HepG2 (cell line): ENCODE results near the gene PDZD7. TPM values are rescaled to one million over a fixed set of nuclear protein-coding genes. Genes with fewer than 3 reads are reported as not detected.

ENCODE experiments used
- ATF7-NPFF ChIP-seq: sonication (generic); formaldehyde crosslinking; IDR thresholded peaks from 2 replicates; pipeline ENCODE4 v1.8.1; 2023; ENCODE audit warnings: mild to moderate bottlenecking, low read depth, missing genetic modification reagents, moderate library complexity
- DNMT3B ChIP-seq: conservative IDR thresholded peaks from 2 replicates; pipeline ENCODE4 v1.6.1; 2016; ENCODE audit warnings: missing biosample characterization, control low read depth
- GABPA ChIP-seq, 2 experiments: IDR thresholded peaks; 2 replicates each; pipeline ENCODE4 v1.6.1; 2011 to 2016; ENCODE audit warnings: low read depth in 2 of 2, low read length in 1 of 2, missing biosample characterization in 1 of 2, missing genetic modification characterization in 1 of 2
- HMG20B ChIP-seq: conservative IDR thresholded peaks from 2 replicates; pipeline ENCODE4 v1.6.1; 2016; ENCODE audit warnings: missing genetic modification reagents, missing compliant biosample characterization
- PHB2 ChIP-seq: fragments of 450-650 bp; IDR thresholded peaks from 2 replicates; pipeline ENCODE4 v1.6.1; 2018; ENCODE audit not compliant: partially characterized antibody
- RBAK ChIP-seq: sonication (generic); formaldehyde crosslinking; IDR thresholded peaks from 2 replicates; pipeline ENCODE4 v1.5.1; 2020; ENCODE audit warnings: mild to moderate bottlenecking, missing genetic modification reagents
- REXO4 ChIP-seq: sonication (generic); formaldehyde crosslinking; IDR thresholded peaks from 2 replicates; pipeline ENCODE4 v1.8.0; 2022; ENCODE audit warnings: missing genetic modification reagents, mild to moderate bottlenecking, borderline replicate concordance
- SP140L ChIP-seq: sonication (generic); formaldehyde crosslinking; IDR thresholded peaks from 2 replicates; pipeline ENCODE4 v1.4.0; 2020; ENCODE audit warnings: missing genetic modification reagents, borderline replicate concordance
- SP4 ChIP-seq: sonication (generic); formaldehyde crosslinking; IDR thresholded peaks from 2 replicates; pipeline ENCODE4 v1.8.1; 2023; ENCODE audit warnings: mild to moderate bottlenecking, missing genetic modification reagents
- TCF7L2 ChIP-seq: IDR thresholded peaks from 2 replicates; pipeline ENCODE4 v1.6.1; 2011; ENCODE audit warnings: mild to moderate bottlenecking, low read depth, low read length, moderate library complexity
- ZFP36L2 ChIP-seq: sonication (generic); formaldehyde crosslinking; IDR thresholded peaks from 2 replicates; pipeline ENCODE4 v1.4.0; 2020; ENCODE audit warnings: missing genetic modification reagents
- ZNF180 ChIP-seq: sonication (generic); formaldehyde crosslinking; IDR thresholded peaks from 2 replicates; pipeline ENCODE4 v1.4.0; 2020; ENCODE audit warnings: low read depth, missing genetic modification reagents, borderline replicate concordance
- ZNF720 ChIP-seq: sonication (generic); formaldehyde crosslinking; IDR thresholded peaks from 2 replicates; pipeline ENCODE4 v1.4.0; 2020; ENCODE audit warnings: missing genetic modification reagents
- ZNF761 ChIP-seq: sonication (generic); formaldehyde crosslinking; conservative IDR thresholded peaks from 2 replicates; pipeline ENCODE4 v1.4.0; 2020; ENCODE audit warnings: mild to moderate bottlenecking, missing genetic modification reagents
- ZSCAN30 ChIP-seq: sonication (generic); formaldehyde crosslinking; IDR thresholded peaks from 2 replicates; pipeline ENCODE4 v1.5.0; 2020; ENCODE audit warnings: mild to moderate bottlenecking, missing genetic modification reagents
- polyA plus RNA-seq, 8 experiments: library from polyadenylated mRNA; depleted of rRNA in 3 of 8; stranded (reverse) in 7 of 8; unstranded in 1 of 8; fragments of >200 nt; fragmentation: Illumina TruSeq in 4 of 8; extraction: Trizol in 4 of 8; gene quantifications; 2 replicates each; pipeline versions ENCODE4 v1.2.1 to v1.2.3, GENCODE V29; 2011 to 2016; ENCODE audit warnings: low read depth in 4 of 8, missing spikeins in 1 of 8, mixed read lengths in 1 of 8; ENCODE audit not compliant: insufficient read depth in 1 of 8
- total RNA-seq, 5 experiments: library from RNA; depleted of rRNA; stranded (reverse); fragments of >200 nt; fragmentation: Illumina TruSeq; extraction: Trizol; gene quantifications; 2 replicates each; pipeline ENCODE4 v1.2.3, GENCODE V29; 2016; ENCODE audit warnings: low read depth in 1 of 5
- TF ChIP-seq, protein P1 (sequence below): sonication (generic); formaldehyde crosslinking; IDR thresholded peaks from 2 replicates; pipeline ENCODE4 v1.5.1; 2020; ENCODE audit warnings: mild to moderate bottlenecking, missing genetic modification reagents
- TF ChIP-seq, protein P2 (sequence below): IDR thresholded peaks from 2 replicates; pipeline ENCODE4 v1.6.1; 2018; ENCODE audit warnings: missing genetic modification reagents
- TF ChIP-seq, protein P3 (sequence below): sonication (generic); formaldehyde crosslinking; IDR thresholded peaks from 2 replicates; pipeline ENCODE4 v1.4.0; 2020; ENCODE audit warnings: missing genetic modification reagents, borderline replicate concordance
- TF ChIP-seq, protein P4 (sequence below): sonication (generic); formaldehyde crosslinking; IDR thresholded peaks from 2 replicates; pipeline ENCODE4 v1.8.1; 2022; ENCODE audit warnings: low read depth, mild to moderate bottlenecking, missing genetic modification reagents

Gene PDZD7
- total and polyA plus RNA-seq, 2 of the 13 experiments (the other 11 are each of a cell fraction or from before 2014, with no cell fraction given), result 0.58 to 0.73 TPM

DNA sequence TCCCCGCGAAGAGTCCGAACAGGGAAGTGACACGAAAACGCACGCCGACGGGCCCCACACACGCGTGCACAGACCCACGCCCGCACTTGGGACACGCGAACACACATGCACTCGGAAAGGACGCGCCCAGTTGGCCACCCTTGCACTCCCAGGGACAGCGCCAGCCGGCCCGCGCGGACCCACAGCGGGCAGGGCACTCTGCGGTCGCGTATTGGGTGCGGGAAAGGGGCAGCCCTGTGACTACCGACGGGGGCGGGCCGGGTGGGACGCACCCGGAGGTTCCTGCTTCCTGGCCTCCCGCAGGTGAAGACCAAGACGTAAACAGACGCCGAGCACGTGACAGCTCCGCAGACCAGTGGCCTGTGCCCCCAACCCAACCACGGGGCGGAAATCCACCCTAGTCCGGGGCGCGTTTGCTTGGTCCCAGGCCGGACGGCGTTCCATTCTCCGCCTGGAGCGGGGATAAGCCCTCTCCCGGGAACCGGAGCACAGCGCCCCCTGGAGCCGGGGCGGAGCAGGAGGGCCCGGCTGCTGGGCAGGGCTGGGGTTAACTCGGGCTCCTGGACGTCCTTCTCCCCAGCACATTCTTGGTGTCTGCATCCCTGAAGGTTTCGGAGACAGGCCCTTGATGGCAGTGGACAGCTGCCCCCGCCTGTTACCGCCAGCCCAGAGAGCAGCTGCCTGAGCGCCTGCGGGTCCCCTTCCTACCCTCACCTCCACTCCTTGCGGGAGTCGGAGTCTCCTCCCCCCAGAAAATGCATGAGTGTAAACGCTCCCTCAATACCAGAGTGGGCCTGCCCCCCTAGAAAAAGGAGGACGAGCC is 33.4 kb downstream of the PDZD7 start (continued):
- TF ChIP-seq RBAK (CRISPR knock-in tag) (no peak), ZFP36L2 (CRISPR knock-in tag) (no peak), GABPA (IDR thresholded peaks at IDR 0.05; ENCODE audit: low read depth, low read length) (no peak), GABPA (CRISPR knock-in tag; IDR thresholded peaks at IDR 0.05; ENCODE audit: low read depth) (peak; percentile 65), REXO4 (CRISPR knock-in tag) (no peak), ZSCAN30 (CRISPR knock-in tag) (no peak), SP4 (CRISPR knock-in tag) (no peak), ZNF180 (CRISPR knock-in tag) (no peak), DNMT3B (no peak), PHB2 (no peak), ZNF720 (CRISPR knock-in tag) (no peak), ZNF761 (CRISPR knock-in tag) (0 out of 2 replicates have a peak, but pooled peaks have one; percentile 47), HMG20B (CRISPR knock-in tag) (no peak), ATF7-NPFF (CRISPR knock-in tag) (no peak), SP140L (CRISPR knock-in tag) (no peak), TCF7L2 (no peak)
- TF ChIP-seq, protein P1, sequence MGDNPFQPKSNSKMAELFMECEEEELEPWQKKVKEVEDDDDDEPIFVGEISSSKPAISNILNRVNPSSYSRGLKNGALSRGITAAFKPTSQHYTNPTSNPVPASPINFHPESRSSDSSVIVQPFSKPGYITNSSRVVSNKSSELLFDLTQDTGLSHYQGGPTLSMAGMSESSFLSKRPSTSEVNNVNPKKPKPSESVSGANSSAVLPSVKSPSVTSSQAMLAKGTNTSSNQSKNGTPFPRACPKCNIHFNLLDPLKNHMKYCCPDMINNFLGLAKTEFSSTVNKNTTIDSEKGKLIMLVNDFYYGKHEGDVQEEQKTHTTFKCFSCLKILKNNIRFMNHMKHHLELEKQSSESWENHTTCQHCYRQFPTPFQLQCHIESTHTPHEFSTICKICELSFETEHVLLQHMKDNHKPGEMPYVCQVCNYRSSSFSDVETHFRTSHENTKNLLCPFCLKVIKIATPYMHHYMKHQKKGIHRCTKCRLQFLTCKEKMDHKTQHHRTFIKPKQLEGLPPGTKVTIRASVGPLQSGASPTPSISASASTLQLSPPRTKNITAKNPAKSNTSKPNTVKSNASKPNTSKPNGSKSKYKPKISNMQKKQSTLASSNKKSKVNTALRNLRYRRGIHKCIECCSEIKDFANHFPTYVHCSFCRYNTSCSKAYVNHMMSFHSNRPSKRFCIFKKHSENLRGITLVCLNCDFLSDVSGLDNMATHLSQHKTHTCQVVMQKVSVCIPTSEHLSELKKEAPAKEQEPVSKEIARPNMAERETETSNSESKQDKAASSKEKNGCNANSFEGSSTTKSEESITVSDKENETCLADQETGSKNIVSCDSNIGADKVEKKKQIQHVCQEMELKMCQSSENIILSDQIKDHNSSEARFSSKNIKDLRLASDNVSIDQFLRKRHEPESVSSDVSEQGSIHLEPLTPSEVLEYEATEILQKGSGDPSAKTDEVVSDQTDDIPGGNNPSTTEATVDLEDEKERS (CRISPR knock-in tag), result no peak; the same call in 1 of the 2 replicates
- TF ChIP-seq, protein P2, sequence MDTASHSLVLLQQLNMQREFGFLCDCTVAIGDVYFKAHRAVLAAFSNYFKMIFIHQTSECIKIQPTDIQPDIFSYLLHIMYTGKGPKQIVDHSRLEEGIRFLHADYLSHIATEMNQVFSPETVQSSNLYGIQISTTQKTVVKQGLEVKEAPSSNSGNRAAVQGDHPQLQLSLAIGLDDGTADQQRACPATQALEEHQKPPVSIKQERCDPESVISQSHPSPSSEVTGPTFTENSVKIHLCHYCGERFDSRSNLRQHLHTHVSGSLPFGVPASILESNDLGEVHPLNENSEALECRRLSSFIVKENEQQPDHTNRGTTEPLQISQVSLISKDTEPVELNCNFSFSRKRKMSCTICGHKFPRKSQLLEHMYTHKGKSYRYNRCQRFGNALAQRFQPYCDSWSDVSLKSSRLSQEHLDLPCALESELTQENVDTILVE (CRISPR knock-in tag), result 0 out of 2 replicates have a peak, but pooled peaks have one; percentile 52
- TF ChIP-seq, protein P3, sequence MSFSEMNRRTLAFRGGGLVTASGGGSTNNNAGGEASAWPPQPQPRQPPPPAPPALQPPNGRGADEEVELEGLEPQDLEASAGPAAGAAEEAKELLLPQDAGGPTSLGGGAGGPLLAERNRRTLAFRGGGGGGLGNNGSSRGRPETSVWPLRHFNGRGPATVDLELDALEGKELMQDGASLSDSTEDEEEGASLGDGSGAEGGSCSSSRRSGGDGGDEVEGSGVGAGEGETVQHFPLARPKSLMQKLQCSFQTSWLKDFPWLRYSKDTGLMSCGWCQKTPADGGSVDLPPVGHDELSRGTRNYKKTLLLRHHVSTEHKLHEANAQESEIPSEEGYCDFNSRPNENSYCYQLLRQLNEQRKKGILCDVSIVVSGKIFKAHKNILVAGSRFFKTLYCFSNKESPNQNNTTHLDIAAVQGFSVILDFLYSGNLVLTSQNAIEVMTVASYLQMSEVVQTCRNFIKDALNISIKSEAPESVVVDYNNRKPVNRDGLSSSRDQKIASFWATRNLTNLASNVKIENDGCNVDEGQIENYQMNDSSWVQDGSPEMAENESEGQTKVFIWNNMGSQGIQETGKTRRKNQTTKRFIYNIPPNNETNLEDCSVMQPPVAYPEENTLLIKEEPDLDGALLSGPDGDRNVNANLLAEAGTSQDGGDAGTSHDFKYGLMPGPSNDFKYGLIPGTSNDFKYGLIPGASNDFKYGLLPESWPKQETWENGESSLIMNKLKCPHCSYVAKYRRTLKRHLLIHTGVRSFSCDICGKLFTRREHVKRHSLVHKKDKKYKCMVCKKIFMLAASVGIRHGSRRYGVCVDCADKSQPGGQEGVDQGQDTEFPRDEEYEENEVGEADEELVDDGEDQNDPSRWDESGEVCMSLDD, result peak; percentile 41; the same call in 1 of the 2 replicates
- TF ChIP-seq, protein P4, sequence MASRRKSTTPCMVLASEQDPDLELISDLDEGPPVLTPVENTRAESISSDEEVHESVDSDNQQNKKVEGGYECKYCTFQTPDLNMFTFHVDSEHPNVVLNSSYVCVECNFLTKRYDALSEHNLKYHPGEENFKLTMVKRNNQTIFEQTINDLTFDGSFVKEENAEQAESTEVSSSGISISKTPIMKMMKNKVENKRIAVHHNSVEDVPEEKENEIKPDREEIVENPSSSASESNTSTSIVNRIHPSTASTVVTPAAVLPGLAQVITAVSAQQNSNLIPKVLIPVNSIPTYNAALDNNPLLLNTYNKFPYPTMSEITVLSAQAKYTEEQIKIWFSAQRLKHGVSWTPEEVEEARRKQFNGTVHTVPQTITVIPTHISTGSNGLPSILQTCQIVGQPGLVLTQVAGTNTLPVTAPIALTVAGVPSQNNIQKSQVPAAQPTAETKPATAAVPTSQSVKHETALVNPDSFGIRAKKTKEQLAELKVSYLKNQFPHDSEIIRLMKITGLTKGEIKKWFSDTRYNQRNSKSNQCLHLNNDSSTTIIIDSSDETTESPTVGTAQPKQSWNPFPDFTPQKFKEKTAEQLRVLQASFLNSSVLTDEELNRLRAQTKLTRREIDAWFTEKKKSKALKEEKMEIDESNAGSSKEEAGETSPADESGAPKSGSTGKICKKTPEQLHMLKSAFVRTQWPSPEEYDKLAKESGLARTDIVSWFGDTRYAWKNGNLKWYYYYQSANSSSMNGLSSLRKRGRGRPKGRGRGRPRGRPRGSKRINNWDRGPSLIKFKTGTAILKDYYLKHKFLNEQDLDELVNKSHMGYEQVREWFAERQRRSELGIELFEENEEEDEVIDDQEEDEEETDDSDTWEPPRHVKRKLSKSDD (CRISPR knock-in tag), result no peak; the same call in 1 of the 2 replicates
